G401 (cell line): ENCODE data around the gene MAST4. TPM values are rescaled to one million over a fixed set of nuclear protein-coding genes. Genes with fewer than 3 reads are reported as not detected.

Experiments
- DNase-seq: peaks from one replicate; pipeline ENCODE4 v3.0.0-alpha.2; 2015; ENCODE audit warnings: low spot score
- in situ Hi-C: cut with HindIII; loops from 2 replicates; pipeline ENCODE4 v1.10.0; 2016; ENCODE audit warnings: low sequenced_read_pairs, mixed read lengths
- total RNA-seq: library from RNA; depleted of rRNA; stranded (reverse); fragments of >200 nt; shearing (Covaris generic); gene quantifications from 2 replicates; pipeline ENCODE4 v1.2.3, GENCODE V29; 2014

Gene MAST4
- total RNA-seq, 1 experiment from 2014 or later, result not detected

GRCh38 chr5:66904189-66904588 lies 308.0 kb downstream of the MAST4 start:
- in situ Hi-C loops, result no loop called here
- no peak for DNase-seq

- no peak for DNase-seq
- in situ Hi-C loops, result no loop called here
These were observed 309.8 kb downstream of the MAST4 start for GRCh38 chr5:66906021-66906420.

DNA sequence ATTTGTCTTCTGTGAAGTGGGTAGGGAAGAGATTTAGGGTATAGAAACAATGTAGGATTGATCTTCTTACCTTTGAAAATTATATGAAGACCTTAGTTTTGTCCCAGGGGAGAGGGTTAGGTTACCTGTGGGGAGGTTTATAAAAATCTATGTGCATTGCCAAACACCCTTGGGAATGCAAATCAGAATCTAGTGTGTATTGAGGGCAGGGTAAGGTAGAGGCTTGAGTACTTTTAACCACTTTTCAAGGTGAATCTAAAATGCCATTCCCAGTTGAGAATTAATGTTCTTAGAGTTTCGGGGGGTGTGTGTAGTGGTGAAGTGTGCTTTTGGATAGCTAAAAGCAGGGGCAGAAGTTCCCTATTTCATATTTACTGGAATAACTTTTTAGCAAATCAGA lies 312.0 kb downstream of the MAST4 start:
- DNase-seq, result no peak
- in situ Hi-C loops, result no loop called here

GRCh38 chr5:66909364-66909763 lies 313.2 kb downstream of the MAST4 start:
- in situ Hi-C loops, result no loop called here

GRCh38 chr5:66912787-66913186 lies 316.6 kb downstream of the MAST4 start:
- no peak for DNase-seq
- in situ Hi-C loops, result no loop called here

More at GRCh38 chr5:66909364-66909763, 313.2 kb downstream of the MAST4 start:
- DNase-seq, result no peak

DNA sequence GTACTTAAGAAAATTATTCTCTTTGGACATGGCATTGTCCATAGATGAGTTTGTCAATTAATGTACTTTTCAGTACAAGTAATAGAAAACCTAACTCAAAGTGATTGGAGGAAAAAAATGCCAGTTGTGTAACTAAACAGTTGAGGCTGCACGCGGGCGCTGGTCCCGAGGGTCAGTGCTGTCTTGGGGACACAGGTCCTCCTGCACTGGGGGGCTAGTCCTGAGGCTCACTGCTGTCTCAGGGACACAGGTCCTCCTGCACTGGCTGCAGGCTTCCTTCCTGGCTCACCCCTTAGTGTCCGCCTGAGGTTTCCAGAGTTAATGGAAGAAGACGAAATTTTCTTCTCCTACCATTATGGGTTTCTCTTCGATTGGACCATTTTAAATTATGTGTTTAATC lies 319.3 kb downstream of the MAST4 start:
- DNase-seq, result no peak
- in situ Hi-C loops, result no loop called here

GRCh38 chr5:66922881-66923280 lies 326.7 kb downstream of the MAST4 start:
- in situ Hi-C loops, result no loop called here
- no peak for DNase-seq

GRCh38 chr5:66923457-66923856 lies 327.3 kb downstream of the MAST4 start:
- no peak for DNase-seq
- in situ Hi-C loops, result no loop called here

- no peak for DNase-seq
- in situ Hi-C loops, result no loop called here
These were observed 327.7 kb downstream of the MAST4 start for GRCh38 chr5:66923922-66924321.

DNA sequence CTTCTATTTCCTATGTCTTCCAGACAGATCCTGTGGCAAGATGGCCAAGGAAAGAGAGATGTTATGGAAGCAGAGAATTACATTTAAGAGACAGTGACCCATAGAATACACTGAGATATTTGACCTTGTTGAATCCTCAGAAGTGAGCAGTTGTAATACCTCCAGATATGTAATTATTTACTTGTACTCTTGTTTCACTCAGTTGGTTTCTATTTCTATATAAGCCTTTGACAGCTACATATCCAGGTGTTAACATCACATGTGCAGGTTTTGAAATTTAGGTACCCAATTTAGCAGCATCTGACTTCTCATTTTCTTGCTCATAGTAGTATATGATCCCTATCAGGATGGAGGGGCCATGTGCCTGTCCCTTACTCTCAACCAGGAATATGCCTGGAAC lies 330.9 kb downstream of the MAST4 start:
- no peak for DNase-seq
- in situ Hi-C loops, result no loop called here

DNA sequence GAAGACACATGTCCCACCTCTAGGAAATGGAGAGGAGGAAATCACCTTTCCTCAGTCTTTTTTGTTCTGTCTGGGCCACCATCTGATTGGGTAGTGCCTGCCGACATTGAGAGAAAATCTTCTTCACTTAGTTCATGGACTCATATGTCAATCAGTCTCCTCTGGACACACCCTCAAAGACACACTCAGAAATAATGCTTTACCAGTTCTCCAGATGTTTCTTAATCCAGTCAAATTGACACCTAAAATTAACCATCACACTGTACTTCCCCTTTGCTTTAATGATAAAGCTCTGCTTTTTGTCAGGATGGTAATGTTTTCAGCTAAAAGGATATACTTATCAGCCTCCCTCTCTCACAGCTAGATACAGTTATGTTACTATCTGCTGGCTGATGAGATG lies 333.1 kb downstream of the MAST4 start:
- in situ Hi-C loops, result no loop called here
- DNase-seq, result no peak

- DNase-seq, result no peak
- in situ Hi-C loops, result no loop called here
These were observed 333.8 kb downstream of the MAST4 start for GRCh38 chr5:66929995-66930394.

GRCh38 chr5:66931651-66932050 lies 335.5 kb downstream of the MAST4 start:
- in situ Hi-C loops, result no loop called here

GRCh38 chr5:66932457-66932856 lies 336.3 kb downstream of the MAST4 start:
- DNase-seq, result no peak
- in situ Hi-C loops, result no loop called here

More at GRCh38 chr5:66931651-66932050, 335.5 kb downstream of the MAST4 start:
- no peak for DNase-seq

- in situ Hi-C loops, result no loop called here
- no peak for DNase-seq
These were observed 336.9 kb downstream of the MAST4 start for GRCh38 chr5:66933066-66933465.

GRCh38 chr5:66939094-66939493 lies 342.9 kb downstream of the MAST4 start:
- in situ Hi-C loops, result no loop called here
- DNase-seq, result no peak

DNA sequence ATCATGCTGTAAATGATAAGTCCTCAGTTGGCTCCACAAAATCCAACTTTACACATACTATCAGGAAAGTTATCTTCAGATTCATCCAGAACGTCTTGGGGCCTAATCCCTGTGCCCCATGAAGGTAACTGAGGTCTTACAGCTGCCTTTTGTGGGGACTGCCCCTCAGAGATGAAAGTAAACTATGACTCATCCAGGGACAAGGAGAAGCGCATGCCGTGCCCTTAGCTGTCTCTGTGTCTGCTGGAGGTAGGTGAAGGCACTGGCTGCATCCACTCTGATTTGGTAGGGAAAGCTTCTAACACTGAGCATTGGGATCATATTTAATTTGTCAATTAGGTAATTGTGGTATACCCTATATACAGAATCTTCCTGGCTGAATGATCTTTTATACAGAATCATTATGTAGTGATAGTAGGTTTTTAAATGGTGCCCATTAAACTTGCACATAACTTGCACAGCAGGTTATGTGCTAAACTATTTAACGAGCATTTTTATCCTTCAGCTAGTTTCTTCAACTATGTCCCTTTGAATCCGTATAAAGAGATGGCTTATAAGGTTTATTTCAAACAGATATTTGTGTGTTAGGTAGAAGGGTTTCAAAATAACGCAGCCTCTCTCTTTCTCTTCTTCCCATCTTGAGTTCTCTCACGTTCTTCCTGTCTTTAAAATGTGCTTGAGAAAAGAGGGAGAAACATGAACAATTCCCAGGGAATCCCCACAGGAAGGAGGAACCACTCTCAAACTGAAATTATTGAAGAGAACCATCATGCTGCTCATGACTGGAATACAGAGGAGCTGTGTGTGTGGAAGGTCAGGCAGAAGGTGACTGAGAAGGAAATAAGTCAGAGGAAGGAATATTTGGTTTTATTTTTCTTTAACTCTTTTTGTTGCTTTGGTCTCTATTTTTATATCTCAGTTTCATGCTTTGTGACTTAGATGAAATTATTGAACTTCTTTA lies 349.5 kb downstream of the MAST4 start:
- DNase-seq, result no peak
- in situ Hi-C loops, result no loop called here

DNA sequence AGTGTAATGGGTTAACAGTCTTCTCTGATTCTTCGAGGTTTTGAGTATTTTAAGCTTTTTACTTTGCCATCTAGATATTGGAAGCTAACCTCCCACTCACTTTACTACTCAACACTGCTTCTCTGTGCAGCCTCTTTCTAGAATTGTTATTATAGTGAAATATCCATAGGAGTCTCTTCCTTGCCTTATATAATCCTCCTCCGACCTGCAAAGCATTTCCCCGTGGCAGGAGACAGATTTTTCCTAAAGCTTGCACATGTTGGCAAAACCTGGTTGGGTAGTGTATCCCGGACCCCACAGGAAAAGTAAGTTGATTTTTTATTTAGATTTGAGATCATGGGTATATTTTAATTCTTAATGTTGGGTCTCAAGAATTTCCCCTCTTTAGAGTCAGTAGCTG lies 351.3 kb downstream of the MAST4 start:
- DNase-seq, result no peak
- in situ Hi-C loops, result no loop called here

GRCh38 chr5:66949066-66949465 lies 352.9 kb downstream of the MAST4 start:
- in situ Hi-C loops, result no loop called here
- no peak for DNase-seq

DNA sequence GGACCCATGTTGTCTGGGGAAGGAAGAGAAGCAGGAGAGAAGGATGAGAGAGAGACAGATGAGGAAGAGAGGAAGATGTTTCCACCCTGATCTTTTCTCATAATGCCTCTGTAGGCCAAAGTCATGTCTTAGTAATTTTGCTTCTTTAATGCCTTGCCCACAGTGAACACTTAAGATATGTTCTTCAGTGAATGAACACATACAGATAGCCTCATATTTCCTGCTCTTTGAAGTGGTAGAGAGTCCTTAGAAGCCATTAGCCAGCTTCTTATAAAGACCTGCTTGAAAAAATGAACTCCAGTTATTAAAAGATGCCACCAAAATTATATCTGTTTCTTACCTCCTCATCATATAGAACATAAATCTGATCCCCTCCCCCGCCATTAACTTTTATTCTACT lies 356.0 kb downstream of the MAST4 start:
- in situ Hi-C loops, result no loop called here
- no peak for DNase-seq

DNA sequence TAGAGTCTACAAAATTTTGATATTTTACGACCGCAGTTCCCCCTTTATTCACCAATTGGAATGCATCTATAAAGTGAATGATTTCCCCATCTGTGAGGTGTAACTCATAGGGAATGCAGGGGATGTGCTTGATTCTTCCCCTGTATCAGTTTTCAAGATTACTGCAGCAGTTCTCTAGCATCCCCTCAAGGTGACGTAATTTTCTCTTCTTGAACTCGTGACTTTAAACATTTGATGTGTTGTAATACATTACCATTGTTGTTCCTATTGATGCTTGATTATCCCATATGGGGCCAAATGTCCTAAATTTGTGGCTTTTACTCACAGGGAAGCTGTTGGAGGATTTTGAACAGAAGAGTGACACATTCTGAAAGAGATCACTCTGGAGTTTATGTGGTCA lies 360.2 kb downstream of the MAST4 start:
- in situ Hi-C loops, result no loop called here
- no peak for DNase-seq
